Colonic mucosa (tissue), 4 donors: ENCODE data around the gene PRKAG2. TPM values are rescaled to one million over a fixed set of nuclear protein-coding genes. Genes with fewer than 3 reads are reported as not detected.
A peak's percentile ranks its signal among the peaks of the same experiment; 100 is the strongest.

Experiments used
- DNase-seq: peaks from one replicate; pipeline ENCODE4 v3.0.0-alpha.2; 2020
- H3K27ac ChIP-seq: fragments of 200-600 bp; one replicate; pipeline ENCODE4 v1.8.0; 2021
- H3K27me3 ChIP-seq: fragments of 200-600 bp; one replicate; pipeline ENCODE4 v1.8.0; 2021
- H3K36me3 ChIP-seq: fragments of 200-600 bp; one replicate; pipeline ENCODE4 v1.8.0; 2021
- H3K4me1 ChIP-seq: fragments of 200-600 bp; one replicate; pipeline ENCODE4 v1.8.0; 2021; ENCODE audit warnings: mild to moderate bottlenecking
- H3K4me3 ChIP-seq: fragments of 200-600 bp; one replicate; pipeline ENCODE4 v1.8.0; 2021
- H3K9ac ChIP-seq, 2 donors: one replicate each; pipeline ENCODE4 v1.7.0; 2013; ENCODE audit warnings: control low read depth in 2 of 2, low read depth in 2 of 2, low read length in 2 of 2
- H3K9me3 ChIP-seq: fragments of 200-600 bp; one replicate; pipeline ENCODE4 v1.8.0; 2021
- CTCF ChIP-seq: fragments of 200-600 bp; IDR thresholded peaks from one replicate; pipeline ENCODE4 v1.8.0; 2022; ENCODE audit warnings: antibody characterized with exemption, mild to moderate bottlenecking
- intact Hi-C: fragments of 100-400 bp; cut with DNase I; formaldehyde crosslinking; loops from one replicate; pipeline ENCODE4 v1.14.1; 2022
- total RNA-seq, 2 donors: library from RNA; stranded (reverse); fragmentation: NEBNext Ultra II Directional in 1 of 2; extraction: Animal tissue kit (Norgen Biotek cat#: 25700) in 1 of 2; gene quantifications; one replicate each; pipeline ENCODE4 v1.2.1, GENCODE V29; 2021
- donor health status: healthy.
- donor health status: DM: no; HTN: no; CAD: no.
- donor health status: DM: no; HTN: no; CAD: no.

Gene PRKAG2
- total RNA-seq, 2 donors from 2014 or later: 36.3 to 42.0 TPM

GRCh38 chr7:151818674-151819519, 58.0 kb downstream of the PRKAG2 start:
- Histone ChIP-seq H3K36me3 (no peaks in the 10 kb centered on the region), H3K27me3 (no peaks in the 10 kb centered on the region), H3K27ac (no peak overlapping the region), H3K9ac (peak overlapping the region in 1 of 2 donors; percentile 32), H3K4me3 (no peak overlapping the region), H3K4me1 (peaks cover 10% of the 10 kb centered on the region), H3K9me3 (no peaks in the 10 kb centered on the region)
- DNase-seq: peak; percentile 41
- TF ChIP-seq CTCF: no peak
- intact Hi-C loops: no loop called here

GRCh38 chr7:151817981-151818673, 58.8 kb downstream of the PRKAG2 start:
- no peak overlapping the region for H3K9ac ChIP-seq
- intact Hi-C loops: no loop called here
- no peak for TF ChIP-seq CTCF
- no peaks in the 10 kb centered on the region for H3K9me3 ChIP-seq
- DNase-seq: no peak
- no peaks in the 10 kb centered on the region for H3K27me3 ChIP-seq
- no peak overlapping the region for H3K4me3 ChIP-seq
- no peaks in the 10 kb centered on the region for H3K36me3 ChIP-seq
- no peak overlapping the region for H3K27ac ChIP-seq
- H3K4me1 ChIP-seq: peaks cover 10% of the 10 kb centered on the region

- H3K4me1 ChIP-seq: peaks cover 10% of the 10 kb centered on the region
Observed at GRCh38 chr7:151817315-151817690, 59.6 kb downstream of the PRKAG2 start.

GRCh38 chr7:151816562-151817314, 60.2 kb downstream of the PRKAG2 start:
- H3K9me3 ChIP-seq: no peaks in the 10 kb centered on the region
- H3K4me1 ChIP-seq: peaks cover 10% of the 10 kb centered on the region
- no peak for DNase-seq
- intact Hi-C loops: no loop called here
- TF ChIP-seq CTCF: no peak
- H3K9ac ChIP-seq: no peak overlapping the region
- no peaks in the 10 kb centered on the region for H3K36me3 ChIP-seq
- H3K27ac ChIP-seq: no peak overlapping the region
- H3K27me3 ChIP-seq: no peaks in the 10 kb centered on the region
- H3K4me3 ChIP-seq: no peak overlapping the region

More at GRCh38 chr7:151817315-151817690, 59.6 kb downstream of the PRKAG2 start:
- H3K36me3 ChIP-seq: no peaks in the 10 kb centered on the region
- H3K9me3 ChIP-seq: no peaks in the 10 kb centered on the region
- intact Hi-C loops: no loop called here
- no peak for DNase-seq
- H3K27me3 ChIP-seq: no peaks in the 10 kb centered on the region
- H3K27ac ChIP-seq: no peak overlapping the region
- H3K9ac ChIP-seq: no peak overlapping the region
- TF ChIP-seq CTCF: no peak
- no peak overlapping the region for H3K4me3 ChIP-seq

GRCh38 chr7:151815419-151815818, 61.5 kb downstream of the PRKAG2 start:
- Histone ChIP-seq H3K9ac (no peak overlapping the region), H3K4me1 (peaks cover 10% of the 10 kb centered on the region), H3K9me3 (no peaks in the 10 kb centered on the region), H3K27ac (no peak overlapping the region), H3K4me3 (no peak overlapping the region), H3K27me3 (no peaks in the 10 kb centered on the region), H3K36me3 (no peaks in the 10 kb centered on the region)
- intact Hi-C loops: no loop called here
- no peak for TF ChIP-seq CTCF
- DNase-seq: no peak
